Stimulated activated CD8-positive, alpha-beta memory T cell treated with anti-CD3 and anti-CD28 coated beads, Interleukin-15, amount 100 ng/mL, for 4 hours (primary cell): Measurements from ENCODE around the gene NSUN5.
"Not testable (repeated sequence)": the region's sequence is repeated elsewhere in the genome, so short reads cannot be mapped to it uniquely, and the experiment has no call there.

Experiments
- DNase-seq, 2 donors: peaks; one replicate each; pipeline ENCODE4 v3.0.0-alpha.2; 2020; ENCODE audit warnings: low read depth in 2 of 2

The NSUN5 gene

DNA sequence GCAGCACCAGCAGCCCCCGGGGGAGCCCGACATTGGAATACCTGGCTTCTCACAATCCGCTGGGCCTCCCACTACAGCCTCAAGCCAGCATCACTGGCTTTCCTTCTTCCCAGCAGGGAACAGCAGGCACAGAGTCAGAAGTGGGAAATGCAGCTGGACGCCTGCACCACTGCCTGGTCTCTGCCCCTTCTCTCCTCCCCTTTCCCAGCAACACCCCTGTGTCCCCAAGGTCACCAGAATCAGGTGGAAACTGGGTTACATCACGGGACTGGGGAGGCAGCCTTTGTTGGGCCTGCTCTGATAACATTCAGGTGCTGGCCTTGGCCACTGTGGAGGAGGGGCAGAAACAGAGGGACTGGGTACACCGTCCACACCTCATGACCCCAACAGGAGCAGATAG, 16.8 kb upstream of the NSUN5 start:
- not testable (repeated sequence) for DNase-seq

DNA sequence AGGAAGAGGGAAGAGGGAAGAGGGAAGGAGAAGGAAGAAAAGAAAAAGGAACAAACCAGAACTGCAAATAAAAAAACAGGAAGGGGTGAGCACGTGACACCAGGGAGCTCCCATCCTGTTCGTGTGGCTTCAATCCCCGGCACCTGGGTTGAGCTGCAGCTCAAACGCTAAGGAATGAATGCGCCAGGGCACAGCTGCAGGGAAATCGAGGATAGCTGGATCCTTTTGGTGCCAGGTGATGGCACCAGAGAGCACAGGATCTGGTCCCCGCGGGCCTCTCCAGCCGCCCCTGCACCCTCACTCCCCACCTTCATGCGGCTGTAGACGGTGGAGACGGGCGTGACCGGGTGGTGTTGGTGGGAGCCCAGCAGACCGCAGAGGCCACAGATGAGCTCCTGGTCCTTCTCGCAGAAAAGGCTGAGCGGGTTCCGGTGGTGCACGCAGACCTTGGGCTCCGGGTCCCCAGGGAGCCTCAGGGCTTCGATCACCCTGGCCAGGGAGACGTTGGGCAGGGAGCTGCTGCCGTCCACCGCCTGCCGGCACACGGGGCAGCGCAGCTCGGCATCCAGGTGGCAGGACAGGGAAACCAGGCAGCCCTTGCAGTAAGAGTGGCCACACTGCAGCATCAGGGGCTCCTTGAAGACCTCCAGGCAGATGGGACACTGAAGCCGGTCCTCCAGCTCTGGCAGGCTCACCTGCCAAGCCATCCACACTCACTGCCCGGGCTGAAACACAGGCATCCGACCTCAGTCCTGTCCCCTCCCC, 15.6 kb upstream of the NSUN5 start:
- DNase-seq = peak in 1 of 2 donors; percentile 9

DNA sequence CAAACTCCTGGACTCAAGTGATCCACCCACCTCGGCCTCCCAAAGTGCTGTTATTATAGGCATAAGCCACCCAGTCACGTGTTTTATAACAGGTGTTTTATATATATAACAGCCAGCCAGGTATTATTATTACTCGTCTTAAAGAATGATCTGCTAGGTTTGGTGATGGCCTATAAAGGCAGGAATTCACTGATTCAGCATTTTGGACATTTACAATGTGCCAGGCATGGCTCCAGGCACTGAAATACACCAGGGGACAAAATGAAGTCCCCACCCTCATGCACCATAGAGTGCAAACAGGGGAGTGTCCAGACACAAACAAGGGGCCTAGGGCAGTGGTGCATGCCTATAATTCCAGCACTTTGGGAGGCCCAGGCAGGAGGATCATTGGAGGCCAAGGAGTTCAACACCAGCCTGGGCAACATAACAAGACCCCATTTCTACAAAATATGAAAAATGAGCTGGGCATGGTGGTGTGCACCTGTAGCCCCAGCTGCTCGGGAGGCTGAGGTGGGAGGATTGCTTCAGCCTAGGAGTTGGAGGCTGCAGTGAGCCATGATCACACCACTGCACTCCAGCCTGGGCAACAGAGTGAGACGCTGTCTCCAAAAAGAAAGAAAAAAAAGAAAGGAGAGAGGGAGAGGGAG, 14.9 kb upstream of the NSUN5 start:
- not testable (repeated sequence) for DNase-seq

DNA sequence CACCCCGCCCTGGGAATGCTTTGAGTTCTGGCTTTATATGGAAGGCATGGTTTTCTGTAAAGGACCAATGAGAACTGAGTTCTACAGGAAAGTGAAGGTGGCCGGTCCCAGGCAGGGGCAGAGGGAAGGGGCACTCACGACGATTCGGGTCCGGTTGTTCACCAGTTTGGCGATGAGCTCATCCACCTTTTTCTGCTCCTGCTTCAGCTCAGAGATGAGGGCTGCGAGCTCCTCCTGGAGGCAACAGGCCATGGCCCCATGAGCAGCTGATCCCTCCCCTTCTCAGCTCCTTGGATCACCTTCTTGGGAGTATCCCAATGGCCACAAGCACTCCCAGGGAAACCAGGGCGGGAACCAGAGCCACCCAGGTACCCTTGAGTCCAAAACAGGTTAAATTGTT, 11.4 kb upstream of the NSUN5 start:
- DNase-seq = not testable (repeated sequence)

DNA sequence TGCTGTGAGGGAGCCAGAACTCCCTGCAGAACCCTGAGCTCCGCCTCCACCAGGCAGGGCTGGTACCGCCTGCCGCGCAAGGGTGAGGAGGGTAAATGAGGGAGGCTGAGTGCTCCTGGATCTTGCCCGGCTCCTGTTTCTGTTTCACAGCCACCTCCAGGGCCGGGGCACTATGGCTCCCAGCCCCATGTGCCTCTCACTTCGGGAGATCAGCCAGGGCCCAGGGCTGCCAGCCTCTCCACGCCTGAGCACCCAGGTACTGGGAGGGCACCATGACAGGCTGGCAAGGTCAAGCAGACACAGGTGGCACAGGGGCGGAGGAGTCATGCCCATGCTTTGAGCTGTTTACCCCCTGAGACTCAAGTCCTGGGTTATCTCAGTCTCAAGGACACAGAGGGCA, 10.9 kb upstream of the NSUN5 start:
- not testable (repeated sequence) for DNase-seq

DNA sequence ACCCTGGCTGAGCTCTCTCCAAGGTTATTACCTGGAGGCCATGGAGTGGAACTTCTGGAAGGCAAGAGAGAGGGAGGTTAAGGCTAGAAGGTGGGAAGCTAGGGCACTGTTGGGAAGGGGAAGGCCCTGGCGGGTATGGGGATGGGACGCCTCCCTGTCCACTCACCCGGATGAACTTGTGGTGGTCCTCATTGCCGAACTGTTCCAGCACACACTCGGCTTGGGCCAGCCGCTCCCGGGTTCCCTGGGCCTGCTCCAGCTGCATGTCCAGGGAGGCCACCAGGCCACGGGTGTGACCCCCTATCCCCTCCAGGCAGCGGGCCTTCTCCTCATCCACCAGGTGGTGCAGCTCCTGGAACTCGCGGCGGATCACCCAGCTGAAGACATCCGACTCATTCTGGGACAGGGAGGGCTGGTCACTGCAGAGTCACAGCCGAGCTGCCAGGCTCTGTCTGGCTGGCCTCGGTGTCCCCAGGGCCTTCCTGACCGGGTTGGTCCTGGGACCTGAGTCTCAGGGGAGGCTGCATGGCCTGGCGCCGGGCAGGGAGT, 10.1 kb upstream of the NSUN5 start:
- not testable (repeated sequence) for DNase-seq

DNA sequence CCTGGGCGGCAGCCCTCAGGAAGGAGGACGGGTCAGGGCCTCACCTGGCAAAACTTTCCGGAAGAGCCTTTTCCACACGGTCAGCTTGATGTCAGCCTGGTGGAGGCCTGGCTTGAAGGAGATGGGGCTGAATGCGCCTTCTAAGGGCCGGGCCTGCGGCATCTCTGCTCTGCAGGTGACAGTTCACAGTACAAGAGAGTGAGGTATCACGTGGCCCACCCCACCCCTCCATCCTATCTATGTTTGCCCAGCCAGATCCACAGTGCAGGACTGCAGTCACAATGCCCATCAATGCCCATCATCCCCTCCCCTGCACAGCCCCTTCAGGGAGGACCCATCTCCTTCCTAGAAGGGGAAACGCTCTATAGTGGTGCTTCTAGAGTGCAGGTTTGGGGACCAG, 7.9 kb upstream of the NSUN5 start:
- DNase-seq = no peak

DNA sequence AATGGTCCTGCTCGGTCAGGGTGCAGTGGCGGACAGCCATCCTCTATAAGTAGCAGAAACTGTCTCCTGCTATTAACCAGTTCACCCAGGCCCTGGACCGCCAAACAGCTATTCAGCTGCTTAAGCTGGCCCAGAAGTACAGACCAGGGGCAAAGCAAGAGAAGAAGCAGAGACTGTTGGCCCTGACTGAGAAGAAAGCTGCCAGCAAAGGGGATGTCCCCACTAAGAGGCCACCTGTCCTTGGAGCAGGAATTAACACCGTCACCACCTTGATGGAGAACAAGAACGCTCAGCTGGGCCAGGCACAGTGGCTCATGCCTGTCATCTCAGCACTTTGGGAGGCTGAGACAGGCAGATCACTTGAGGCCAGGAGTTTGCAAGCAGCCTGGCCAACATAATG, 5.6 kb upstream of the NSUN5 start:
- no peak for DNase-seq

DNA sequence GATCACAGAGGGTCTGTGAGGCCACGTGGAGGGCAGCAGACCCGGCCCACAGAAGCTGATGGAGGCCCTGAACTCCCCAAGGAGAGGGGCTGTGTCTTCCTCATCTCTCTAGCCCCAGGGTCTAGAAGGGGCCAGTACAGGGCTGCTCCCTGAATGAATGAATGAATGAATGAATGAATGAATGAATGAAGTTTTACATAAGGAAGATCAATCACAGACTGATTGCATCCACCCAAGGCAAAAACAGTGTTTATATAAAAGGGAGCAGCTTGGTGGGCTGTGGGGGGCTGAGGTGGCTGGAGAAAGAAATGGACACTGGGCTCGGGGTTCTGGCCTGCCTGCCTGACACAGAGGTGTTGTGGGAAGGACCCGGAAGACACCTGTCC, 4.9 kb upstream of the NSUN5 start:
- no peak for DNase-seq

DNA sequence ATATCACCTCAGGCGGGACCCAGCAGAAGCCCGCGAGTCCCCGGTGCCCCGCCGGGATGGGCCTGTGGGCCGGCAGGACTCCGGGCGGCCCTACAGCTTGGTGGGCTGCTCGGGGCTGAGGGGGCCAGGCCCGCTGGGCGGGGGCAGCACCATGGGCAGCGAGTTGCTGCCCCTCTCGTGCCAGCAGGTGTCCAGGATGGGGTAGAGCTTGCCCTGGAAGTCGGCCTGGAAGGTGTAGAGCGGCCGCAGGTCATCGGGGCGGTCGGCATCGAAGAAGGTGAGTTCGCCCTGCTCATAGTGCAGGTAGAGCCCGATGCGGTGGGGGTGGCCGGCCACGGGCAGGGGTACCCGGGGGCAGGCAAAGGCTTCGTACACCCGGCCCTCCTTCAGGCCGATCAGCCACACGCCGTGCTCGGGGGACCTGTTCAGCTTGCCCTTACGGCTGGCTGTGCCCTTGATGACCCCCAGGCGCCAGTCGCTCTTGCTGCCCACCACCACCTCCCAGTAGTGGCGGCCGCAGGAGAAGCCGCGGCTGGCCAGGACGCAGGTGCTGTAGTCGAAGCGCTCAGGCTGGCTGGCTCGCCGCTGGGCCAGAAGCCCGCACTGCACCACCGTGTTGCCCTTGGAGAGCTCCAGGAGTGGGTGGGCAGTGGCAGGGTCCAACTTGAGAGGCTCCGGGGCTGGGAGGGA, 4.3 kb upstream of the NSUN5 start:
- no peak for DNase-seq

DNA sequence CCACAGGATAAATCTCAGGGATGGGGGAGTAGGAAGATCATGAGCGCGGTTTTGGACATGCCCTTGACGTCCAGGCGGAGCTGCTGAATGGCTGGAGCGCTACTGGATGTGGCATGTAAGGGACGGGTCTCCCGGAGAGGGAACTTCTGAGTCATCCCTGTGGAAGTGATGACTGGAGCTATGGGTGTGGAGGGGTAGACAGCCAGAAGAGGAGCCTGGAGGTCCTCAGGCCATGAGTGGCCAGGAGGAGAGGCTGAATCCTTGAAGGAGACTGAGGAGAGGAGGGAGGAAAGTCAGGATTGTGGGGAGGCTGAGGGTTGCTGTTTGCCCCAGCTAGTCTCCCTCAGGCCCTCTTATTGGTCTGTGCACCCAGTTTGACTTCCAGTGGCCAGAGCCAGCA, 2.8 kb upstream of the NSUN5 start:
- not testable (repeated sequence) for DNase-seq

DNA sequence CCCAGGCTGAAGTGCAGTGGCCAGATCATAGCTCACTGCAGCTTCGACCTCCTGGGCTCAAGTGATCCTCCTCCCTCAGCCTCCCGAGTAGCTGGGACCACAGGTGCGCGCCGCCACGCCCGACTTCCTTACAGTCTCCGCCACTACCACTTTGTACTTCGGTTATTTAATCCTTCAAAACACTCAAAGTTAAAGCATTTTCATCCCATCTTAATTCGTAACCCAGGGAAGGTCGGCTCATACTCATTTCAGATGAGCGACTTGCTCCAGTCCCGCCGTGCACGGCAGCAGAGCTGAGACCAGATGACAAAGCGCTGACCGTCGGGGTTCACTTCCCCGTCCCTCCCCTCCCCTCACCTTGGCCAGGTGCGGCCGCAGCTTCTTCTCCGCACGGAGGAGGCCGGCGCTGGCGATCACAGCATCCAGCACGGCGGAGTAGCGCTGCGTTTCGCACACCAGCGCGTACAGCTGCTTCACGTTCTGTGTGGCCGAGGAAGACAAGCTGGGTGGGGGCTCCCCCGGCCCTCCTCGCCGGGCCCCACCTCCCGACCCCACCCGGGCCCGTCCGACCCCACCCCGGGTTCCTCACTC, 457 bp downstream of the NSUN5 start:
- DNase-seq = no peak

DNA sequence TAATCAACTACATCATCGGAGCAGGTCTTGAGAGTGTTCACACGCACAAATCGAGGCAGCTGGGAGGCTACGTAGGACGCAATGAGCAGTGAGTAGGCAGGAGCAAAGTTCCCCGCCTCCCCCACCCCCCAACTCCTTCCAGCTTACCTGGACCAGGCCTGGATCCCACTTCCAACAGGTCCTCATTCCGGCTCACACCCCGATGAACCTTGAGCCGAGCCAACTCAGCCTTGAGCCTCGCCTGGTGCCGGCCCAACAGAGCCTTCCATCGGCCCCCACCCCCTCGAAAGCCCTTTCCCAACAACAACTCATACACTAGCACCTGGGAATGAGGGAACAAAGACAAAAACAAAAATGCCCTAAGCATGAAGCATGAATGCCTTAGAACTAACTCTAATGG, 1.2 kb downstream of the NSUN5 start:
- no peak for DNase-seq

DNA sequence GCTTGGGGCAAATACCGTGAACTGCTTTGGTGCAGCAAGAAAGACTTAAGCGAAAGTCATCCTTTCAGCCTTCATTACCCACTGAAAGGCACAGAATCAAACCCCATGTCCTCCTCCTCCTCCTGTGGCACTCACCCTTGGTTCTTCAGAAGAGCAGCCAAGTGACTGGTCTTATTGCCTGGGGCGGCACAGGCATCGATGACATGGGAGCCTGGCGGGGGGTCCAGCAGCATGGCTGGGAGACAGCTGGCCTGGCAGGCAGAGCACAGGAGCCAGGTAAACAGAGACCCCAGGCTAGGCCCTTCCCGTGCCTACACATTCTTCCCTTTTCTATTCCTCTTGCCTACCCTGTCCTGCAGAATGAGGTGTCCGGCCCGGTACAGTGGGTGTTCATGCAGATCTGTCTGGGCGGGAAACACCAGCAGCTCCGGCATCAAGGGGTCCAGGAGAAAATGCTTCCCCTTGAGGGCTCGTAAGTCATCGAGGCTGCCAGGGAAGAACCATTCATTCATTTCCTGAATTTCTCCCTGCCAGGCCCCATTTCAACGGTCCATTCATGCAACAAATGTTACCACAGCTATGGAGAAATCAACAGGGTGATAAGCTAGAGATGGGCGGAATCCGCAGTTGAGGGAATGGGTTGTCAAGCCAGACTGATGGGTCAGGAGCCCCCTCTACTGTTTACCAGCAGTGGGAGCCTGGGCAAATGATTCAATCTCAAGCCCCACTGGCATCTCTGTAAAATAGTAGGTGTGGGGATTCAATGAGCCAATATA, 3.8 kb downstream of the NSUN5 start:
- not testable (repeated sequence) for DNase-seq

DNA sequence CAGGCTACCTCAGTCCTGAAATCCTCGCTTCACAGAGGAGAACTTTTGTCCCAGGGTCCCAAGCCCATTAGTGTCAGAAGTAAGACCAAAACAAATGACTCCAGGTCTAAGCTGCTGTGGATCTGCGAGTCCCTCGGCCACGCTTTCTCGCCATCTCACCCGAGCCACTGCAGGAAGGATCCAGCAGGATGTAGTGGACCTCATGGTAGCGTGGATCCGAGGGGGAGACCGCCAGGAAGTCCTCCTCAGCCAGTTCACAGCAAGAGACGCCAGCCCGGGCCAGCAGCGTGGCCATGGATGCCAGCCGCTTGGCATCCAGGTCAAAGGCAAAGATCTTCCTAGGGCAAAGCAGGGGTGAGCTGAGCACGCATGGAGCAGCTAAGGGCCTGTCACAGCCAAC, 4.6 kb downstream of the NSUN5 start:
- DNase-seq = no peak

DNA sequence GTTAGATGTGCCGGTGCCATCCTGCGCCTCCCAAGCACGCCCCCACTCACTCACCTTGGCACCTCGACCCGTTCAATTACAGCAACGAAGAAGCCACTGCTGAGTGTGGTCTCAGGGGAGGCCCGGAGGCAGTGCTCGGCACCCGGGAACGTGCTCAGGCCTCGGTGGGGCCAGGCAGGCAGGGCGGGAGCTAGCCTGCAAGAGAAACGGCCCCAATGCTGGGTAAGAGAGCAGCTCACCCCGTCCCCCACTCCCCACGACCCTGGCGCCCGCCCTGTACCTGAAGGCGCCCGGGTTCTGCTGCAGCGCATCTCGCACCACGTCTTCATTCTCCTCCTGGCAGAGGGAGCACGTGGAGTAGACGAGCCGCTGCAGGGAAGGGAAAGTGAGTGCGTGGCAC, 5.1 kb downstream of the NSUN5 start:
- no peak for DNase-seq

DNA sequence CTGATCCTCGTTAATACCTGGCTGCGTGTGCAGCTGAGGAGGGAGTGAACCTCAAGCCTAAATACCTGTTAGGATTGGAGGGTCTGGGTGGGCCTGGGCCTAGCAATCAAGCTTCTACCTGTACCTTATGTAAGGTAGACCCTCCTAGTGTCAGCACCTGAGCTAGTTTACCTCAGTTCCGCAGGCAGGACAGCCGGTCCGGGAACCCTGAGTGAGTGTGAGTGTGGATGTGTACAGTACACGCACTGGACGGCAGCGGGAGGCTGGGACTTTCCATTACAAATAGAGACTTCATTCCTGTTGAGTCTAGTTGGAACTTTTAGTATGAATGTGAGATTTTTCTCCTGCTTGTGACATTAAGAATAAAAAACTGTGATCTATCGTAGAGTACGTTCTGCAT, 5.8 kb downstream of the NSUN5 start:
- not testable (repeated sequence) for DNase-seq

DNA sequence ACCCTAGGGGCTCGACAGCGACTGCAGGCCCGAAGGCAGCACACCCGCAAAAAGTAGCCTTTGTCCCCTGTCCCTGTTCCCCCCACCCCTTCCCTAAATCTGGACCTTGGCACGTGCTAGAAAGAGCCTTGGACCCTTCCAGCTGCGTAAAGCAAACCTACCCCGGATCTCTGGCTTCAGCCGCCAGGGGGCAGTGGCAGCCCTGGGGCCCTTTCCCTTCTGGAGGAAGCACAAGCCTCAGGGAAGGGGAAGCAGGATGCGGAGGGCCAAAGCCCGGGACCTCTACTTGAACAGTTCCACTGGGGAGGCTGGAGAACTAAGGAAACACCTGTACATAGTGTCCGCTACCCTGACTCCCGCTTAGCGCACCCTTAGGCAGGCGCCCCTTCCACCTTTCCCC, 7.5 kb downstream of the NSUN5 start:
- DNase-seq = not testable (repeated sequence)

DNA sequence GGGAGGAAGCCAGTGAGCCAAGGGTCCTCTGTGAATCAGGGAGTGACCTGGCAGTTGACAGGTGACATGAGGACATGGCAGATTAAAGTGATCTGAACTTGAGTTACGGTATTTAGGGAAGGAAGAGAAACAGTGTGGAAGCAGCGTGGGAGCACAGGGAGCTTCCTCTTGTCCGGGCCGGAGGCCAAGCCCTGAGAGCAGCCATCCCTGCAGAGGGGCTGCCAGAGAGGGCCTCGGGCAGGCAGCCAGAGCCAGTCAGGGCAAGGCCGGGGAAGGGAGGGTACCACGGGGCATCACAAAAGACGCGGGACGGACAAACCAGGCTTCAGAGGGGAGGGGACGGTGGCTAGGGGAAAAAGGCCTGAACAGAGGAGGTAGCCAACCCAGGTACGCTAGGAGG, 8.8 kb downstream of the NSUN5 start:
- not testable (repeated sequence) for DNase-seq

DNA sequence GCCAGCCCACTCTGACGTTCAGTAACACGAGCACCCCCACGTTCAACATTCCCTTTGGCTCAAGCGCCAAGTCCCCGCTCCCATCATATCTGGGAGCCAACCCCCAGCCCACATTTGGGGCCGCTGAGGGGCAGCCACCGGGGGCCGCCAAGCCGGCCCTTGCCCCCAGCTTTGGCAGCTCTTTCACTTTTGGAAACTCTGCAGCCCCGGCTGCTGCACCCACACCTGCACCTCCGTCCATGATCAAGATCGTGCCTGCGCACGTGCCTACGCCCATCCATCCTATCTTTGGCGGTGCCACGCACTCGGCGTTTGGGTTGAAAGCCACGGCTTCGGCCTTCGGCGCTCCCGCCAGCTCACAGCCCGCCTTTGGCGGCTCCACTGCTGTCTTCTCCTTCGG, 10.9 kb downstream of the NSUN5 start:
- not testable (repeated sequence) for DNase-seq

DNA sequence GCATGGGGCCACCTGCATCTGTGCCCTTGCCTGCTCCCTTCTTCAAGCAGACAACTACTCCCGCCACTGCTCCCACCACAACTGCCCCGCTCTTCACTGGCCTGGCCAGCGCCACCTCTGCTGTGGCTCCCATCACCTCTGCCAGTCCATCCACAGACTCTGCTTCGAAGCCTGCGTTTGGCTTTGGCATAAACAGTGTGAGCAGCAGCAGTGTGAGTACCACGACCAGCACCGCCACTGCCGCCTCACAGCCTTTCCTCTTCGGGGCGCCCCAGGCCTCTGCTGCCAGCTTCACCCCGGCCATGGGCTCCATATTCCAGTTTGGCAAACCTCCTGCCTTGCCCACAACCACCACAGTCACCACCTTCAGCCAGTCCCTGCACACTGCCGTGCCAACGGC, 11.4 kb downstream of the NSUN5 start:
- DNase-seq = not testable (repeated sequence)
